SKM-1 (cell line): ENCODE results near the gene UNCX.

Experiments used
- DNase-seq: peaks from one replicate; lab custom pipeline; 2025; ENCODE audit not compliant: unreplicated experiment; lab: John Stamatoyannopoulos, UW

UNCX gene

GRCh38 chr7:1242606-1243289, 10.1 kb downstream of the UNCX start:
- DNase-seq: no peak

GRCh38 chr7:1243290-1243963, 10.8 kb downstream of the UNCX start:
- no peak for DNase-seq

- no peak for DNase-seq
These were observed 11.3 kb downstream of the UNCX start for GRCh38 chr7:1243964-1244416.

GRCh38 chr7:1244700-1245523, 12.2 kb downstream of the UNCX start:
- no peak for DNase-seq

GRCh38 chr7:1245524-1246050, 12.9 kb downstream of the UNCX start:
- no peak for DNase-seq

GRCh38 chr7:1246160-1246870, 13.6 kb downstream of the UNCX start:
- DNase-seq: no peak

GRCh38 chr7:1246871-1247526, 14.3 kb downstream of the UNCX start:
- DNase-seq: no peak

- DNase-seq: no peak
These were observed 14.9 kb downstream of the UNCX start for GRCh38 chr7:1247527-1248041.

- DNase-seq: no peak
These were observed 15.7 kb downstream of the UNCX start for GRCh38 chr7:1248143-1248915.

- no peak for DNase-seq
These were observed 16.4 kb downstream of the UNCX start for GRCh38 chr7:1248916-1249581.

GRCh38 chr7:1249731-1250130, 17.1 kb downstream of the UNCX start:
- DNase-seq: no peak

GRCh38 chr7:1250901-1251300, 18.2 kb downstream of the UNCX start:
- DNase-seq: no peak

- no peak for DNase-seq
These were observed 19.3 kb downstream of the UNCX start for GRCh38 chr7:1251796-1252539.

- DNase-seq: no peak
These were observed 19.9 kb downstream of the UNCX start for GRCh38 chr7:1252540-1253090.

- no peak for DNase-seq
These were observed 21.1 kb downstream of the UNCX start for GRCh38 chr7:1253681-1254181.

- DNase-seq: no peak
These were observed 21.8 kb downstream of the UNCX start for GRCh38 chr7:1254281-1255079.
